ENCODE measurements around the gene ACKR2. TPM values are rescaled to one million over a fixed set of nuclear protein-coding genes. Genes with fewer than 3 reads are reported as not detected.

Gene ACKR2
- total and polyA plus RNA-seq, 2 experiments from 2014 or later = 0.35 TPM; not detected in 1

DNA sequence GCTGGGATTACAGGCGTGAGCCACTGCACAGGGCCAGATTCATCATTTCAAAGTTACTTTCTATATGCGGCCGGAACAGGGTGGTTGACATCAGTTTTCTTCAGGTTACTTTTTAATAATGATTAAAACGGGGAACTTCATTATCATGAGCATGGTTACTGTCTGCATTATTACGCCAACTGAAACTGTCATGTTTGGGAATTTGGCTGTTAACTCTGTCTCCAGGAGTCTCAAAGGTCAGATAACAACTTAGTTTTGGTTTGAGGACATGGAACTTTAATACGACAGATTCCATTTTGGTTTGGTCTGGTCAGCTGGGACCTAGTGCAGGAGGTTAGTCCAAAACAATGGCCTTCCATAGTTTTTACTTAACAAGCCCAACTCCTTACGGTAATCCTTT lies 57.9 kb downstream of the ACKR2 start:
- Histone ChIP-seq H4K20me1 (replicated peaks; ENCODE audit: insufficient read depth) (no peaks in the 10 kb centered on the region), H3F3A (replicated peaks; ENCODE audit: low read depth) (no peaks in the 10 kb centered on the region), H3K79me2 (replicated peaks; ENCODE audit: insufficient read depth) (no peaks in the 10 kb centered on the region), H3K4me2 (no peak overlapping the region), H3K27ac (ENCODE audit: low read depth) (no peak overlapping the region), H2AFZ (no peak overlapping the region), H3K36me3 (ENCODE audit: insufficient read depth) (no peaks in the 10 kb centered on the region), H3K9me2 (ENCODE audit: insufficient read depth) (0 out of 2 replicates have a peak, but pooled peaks cover 11% of the 10 kb centered on the region), H3K4me3 (no peak overlapping the region), H3K4me1 (ENCODE audit: insufficient read depth) (no peaks in the 10 kb centered on the region), H3K27me3 (ENCODE audit: insufficient read depth) (no peaks in the 10 kb centered on the region)
- H3K36me3 Mint-ChIP-seq (ENCODE audit: low read depth) = no peaks in the 10 kb centered on the region
- H3K27ac Mint-ChIP-seq = no peak overlapping the region
- peaks cover 6% of the 10 kb centered on the region for H3K27me3 Mint-ChIP-seq (ENCODE audit: insufficient read depth, low read depth, poor library complexity)
- TF ChIP-seq POLR2AphosphoS5 (IDR thresholded peaks at IDR 0.05; ENCODE audit: low read depth) (no peak), NANOG (IDR thresholded peaks at IDR 0.05; ENCODE audit: borderline replicate concordance) (no peak), CREB1 (CRISPR knock-in tag; IDR thresholded peaks at IDR 0.05; ENCODE audit: low read depth) (no peak), EZH2 (IDR thresholded peaks at IDR 0.05; ENCODE audit: low read depth, unreplicated experiment) (no peak), JUNB (IDR thresholded peaks at IDR 0.05; ENCODE audit: unreplicated experiment) (no peak), STAT1 (IDR thresholded peaks at IDR 0.05; ENCODE audit: unreplicated experiment) (no peak), ZNF114 (CRISPR knock-in tag; IDR thresholded peaks at IDR 0.05) (no peak)
- TF ChIP-seq, protein P1, sequence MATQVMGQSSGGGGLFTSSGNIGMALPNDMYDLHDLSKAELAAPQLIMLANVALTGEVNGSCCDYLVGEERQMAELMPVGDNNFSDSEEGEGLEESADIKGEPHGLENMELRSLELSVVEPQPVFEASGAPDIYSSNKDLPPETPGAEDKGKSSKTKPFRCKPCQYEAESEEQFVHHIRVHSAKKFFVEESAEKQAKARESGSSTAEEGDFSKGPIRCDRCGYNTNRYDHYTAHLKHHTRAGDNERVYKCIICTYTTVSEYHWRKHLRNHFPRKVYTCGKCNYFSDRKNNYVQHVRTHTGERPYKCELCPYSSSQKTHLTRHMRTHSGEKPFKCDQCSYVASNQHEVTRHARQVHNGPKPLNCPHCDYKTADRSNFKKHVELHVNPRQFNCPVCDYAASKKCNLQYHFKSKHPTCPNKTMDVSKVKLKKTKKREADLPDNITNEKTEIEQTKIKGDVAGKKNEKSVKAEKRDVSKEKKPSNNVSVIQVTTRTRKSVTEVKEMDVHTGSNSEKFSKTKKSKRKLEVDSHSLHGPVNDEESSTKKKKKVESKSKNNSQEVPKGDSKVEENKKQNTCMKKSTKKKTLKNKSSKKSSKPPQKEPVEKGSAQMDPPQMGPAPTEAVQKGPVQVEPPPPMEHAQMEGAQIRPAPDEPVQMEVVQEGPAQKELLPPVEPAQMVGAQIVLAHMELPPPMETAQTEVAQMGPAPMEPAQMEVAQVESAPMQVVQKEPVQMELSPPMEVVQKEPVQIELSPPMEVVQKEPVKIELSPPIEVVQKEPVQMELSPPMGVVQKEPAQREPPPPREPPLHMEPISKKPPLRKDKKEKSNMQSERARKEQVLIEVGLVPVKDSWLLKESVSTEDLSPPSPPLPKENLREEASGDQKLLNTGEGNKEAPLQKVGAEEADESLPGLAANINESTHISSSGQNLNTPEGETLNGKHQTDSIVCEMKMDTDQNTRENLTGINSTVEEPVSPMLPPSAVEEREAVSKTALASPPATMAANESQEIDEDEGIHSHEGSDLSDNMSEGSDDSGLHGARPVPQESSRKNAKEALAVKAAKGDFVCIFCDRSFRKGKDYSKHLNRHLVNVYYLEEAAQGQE (IDR thresholded peaks at IDR 0.05; ENCODE audit: unreplicated experiment) = no peak
- TF ChIP-seq, protein P2, sequence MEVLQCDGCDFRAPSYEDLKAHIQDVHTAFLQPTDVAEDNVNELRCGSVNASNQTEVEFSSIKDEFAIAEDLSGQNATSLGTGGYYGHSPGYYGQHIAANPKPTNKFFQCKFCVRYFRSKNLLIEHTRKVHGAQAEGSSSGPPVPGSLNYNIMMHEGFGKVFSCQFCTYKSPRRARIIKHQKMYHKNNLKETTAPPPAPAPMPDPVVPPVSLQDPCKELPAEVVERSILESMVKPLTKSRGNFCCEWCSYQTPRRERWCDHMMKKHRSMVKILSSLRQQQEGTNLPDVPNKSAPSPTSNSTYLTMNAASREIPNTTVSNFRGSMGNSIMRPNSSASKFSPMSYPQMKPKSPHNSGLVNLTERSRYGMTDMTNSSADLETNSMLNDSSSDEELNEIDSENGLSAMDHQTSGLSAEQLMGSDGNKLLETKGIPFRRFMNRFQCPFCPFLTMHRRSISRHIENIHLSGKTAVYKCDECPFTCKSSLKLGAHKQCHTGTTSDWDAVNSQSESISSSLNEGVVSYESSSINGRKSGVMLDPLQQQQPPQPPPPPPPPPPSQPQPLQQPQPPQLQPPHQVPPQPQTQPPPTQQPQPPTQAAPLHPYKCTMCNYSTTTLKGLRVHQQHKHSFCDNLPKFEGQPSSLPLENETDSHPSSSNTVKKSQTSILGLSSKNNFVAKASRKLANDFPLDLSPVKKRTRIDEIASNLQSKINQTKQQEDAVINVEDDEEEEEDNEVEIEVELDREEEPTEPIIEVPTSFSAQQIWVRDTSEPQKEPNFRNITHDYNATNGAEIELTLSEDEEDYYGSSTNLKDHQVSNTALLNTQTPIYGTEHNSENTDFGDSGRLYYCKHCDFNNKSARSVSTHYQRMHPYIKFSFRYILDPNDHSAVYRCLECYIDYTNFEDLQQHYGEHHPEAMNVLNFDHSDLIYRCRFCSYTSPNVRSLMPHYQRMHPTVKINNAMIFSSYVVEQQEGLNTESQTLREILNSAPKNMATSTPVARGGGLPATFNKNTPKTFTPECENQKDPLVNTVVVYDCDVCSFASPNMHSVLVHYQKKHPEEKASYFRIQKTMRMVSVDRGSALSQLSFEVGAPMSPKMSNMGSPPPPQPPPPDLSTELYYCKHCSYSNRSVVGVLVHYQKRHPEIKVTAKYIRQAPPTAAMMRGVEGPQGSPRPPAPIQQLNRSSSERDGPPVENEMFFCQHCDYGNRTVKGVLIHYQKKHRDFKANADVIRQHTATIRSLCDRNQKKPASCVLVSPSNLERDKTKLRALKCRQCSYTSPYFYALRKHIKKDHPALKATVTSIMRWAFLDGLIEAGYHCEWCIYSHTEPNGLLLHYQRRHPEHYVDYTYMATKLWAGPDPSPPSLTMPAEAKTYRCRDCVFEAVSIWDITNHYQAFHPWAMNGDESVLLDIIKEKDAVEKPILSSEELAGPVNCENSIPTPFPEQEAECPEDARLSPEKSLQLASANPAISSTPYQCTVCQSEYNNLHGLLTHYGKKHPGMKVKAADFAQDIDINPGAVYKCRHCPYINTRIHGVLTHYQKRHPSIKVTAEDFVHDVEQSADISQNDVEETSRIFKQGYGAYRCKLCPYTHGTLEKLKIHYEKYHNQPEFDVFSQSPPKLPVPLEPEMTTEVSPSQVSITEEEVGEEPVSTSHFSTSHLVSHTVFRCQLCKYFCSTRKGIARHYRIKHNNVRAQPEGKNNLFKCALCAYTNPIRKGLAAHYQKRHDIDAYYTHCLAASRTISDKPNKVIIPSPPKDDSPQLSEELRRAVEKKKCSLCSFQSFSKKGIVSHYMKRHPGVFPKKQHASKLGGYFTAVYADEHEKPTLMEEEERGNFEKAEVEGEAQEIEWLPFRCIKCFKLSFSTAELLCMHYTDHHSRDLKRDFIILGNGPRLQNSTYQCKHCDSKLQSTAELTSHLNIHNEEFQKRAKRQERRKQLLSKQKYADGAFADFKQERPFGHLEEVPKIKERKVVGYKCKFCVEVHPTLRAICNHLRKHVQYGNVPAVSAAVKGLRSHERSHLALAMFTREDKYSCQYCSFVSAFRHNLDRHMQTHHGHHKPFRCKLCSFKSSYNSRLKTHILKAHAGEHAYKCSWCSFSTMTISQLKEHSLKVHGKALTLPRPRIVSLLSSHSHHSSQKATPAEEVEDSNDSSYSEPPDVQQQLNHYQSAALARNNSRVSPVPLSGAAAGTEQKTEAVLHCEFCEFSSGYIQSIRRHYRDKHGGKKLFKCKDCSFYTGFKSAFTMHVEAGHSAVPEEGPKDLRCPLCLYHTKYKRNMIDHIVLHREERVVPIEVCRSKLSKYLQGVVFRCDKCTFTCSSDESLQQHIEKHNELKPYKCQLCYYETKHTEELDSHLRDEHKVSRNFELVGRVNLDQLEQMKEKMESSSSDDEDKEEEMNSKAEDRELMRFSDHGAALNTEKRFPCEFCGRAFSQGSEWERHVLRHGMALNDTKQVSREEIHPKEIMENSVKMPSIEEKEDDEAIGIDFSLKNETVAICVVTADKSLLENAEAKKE (CRISPR knock-in tag; IDR thresholded peaks at IDR 0.05) = no peak
- TF ChIP-seq, protein P3, sequence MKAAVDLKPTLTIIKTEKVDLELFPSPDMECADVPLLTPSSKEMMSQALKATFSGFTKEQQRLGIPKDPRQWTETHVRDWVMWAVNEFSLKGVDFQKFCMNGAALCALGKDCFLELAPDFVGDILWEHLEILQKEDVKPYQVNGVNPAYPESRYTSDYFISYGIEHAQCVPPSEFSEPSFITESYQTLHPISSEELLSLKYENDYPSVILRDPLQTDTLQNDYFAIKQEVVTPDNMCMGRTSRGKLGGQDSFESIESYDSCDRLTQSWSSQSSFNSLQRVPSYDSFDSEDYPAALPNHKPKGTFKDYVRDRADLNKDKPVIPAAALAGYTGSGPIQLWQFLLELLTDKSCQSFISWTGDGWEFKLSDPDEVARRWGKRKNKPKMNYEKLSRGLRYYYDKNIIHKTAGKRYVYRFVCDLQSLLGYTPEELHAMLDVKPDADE (IDR thresholded peaks at IDR 0.05) = no peak
- no peaks in the 10 kb centered on the region for H3K4me1 Mint-ChIP-seq
- no peaks in the 10 kb centered on the region; the same call in 2 of the 3 replicates for H3K9me3 Mint-ChIP-seq
- H3K4me3 Mint-ChIP-seq = no peak overlapping the region
- no peak for DNase-seq (ENCODE audit: low spot score)
- ATAC-seq = no peak

Measured in GM23338 (cell line).